K562 (cell line): Measurements from ENCODE around the gene PEX7. TPM values are rescaled to one million over a fixed set of nuclear protein-coding genes. Genes with fewer than 3 reads are reported as not detected.
A peak's percentile ranks its signal among the peaks of the same experiment; 100 is the strongest.

Source experiments
- ATAC-seq: fragments of 200-7000 bp; cut with Tn5 transposase; 3 replicates; pipeline ENCODE4 v1.9.1; 2020; ENCODE audit warnings: moderate library complexity
- BruUV-seq: library from RNA; stranded (reverse); fragments of 400-500 nt; replicated peaks from 2 replicates; lab custom pipeline; 2021; lab: Mats Ljungman, UMichigan
- CTCF ChIA-PET: fragments of 300-600 bp; formaldehyde crosslinking; extraction: SDS; loops from one replicate; lab custom pipeline; 2021; ENCODE audit warnings: low intra/inter-chr PET ratio; lab: Yijun Ruan, JAX
- POLR2A ChIA-PET: fragments of 300-600, 350-650 bp; sonication (Branson Sonifier 250); formaldehyde crosslinking; extraction: SDS; loops from one replicate; lab custom pipeline; 2021; ENCODE audit warnings: antibody characterized with exemption, inconsistent platforms; lab: Yijun Ruan, JAX
- DNase-seq, 4 experiments: peaks; one replicate each; pipeline versions ENCODE4 v3.0.0 to v3.0.0-alpha.2; 2011 to 2018; ENCODE audit warnings: low spot score in 3 of 4, mixed read lengths in 3 of 4; ENCODE audit errors: extremely low read depth in 1 of 4
- FAIRE-seq: peaks from 2 replicates; lab custom pipeline; 2011; peaks lifted over from hg19 to GRCh38; lab: Jason Lieb, UNC
- H2AFZ ChIP-seq: 2 replicates; pipeline ENCODE4 v1.6.0; 2011; ENCODE audit warnings: low read depth, low read length, control low read depth, inconsistent platforms
- H3K27ac ChIP-seq: fragments of 200-600 bp; 3 replicates; pipeline ENCODE4 v1.8.0; 2011; ENCODE audit warnings: low read depth, mild to moderate bottlenecking, control low read depth, inconsistent platforms, low read length, moderate library complexity, mixed read lengths; ENCODE audit errors: extremely low read depth
- H3K27me3 ChIP-seq, 2 experiments: fragments of 300-600 bp in 1 of 2; 2 replicates in 1 of 2; 3 replicates in 1 of 2; pipeline versions ENCODE4 v1.6.0 to v1.8.0; 2011; ENCODE audit warnings: inconsistent platforms in 2 of 2, low read length in 2 of 2, mild to moderate bottlenecking in 1 of 2, mixed read lengths in 1 of 2, moderate library complexity in 1 of 2; ENCODE audit not compliant: control insufficient read depth in 2 of 2, insufficient read depth in 2 of 2
- H3K36me3 ChIP-seq: fragments of 300-600 bp; 3 replicates; pipeline ENCODE4 v1.8.0; 2011; ENCODE audit warnings: mild to moderate bottlenecking, low read length, inconsistent platforms; ENCODE audit not compliant: control insufficient read depth, insufficient read depth
- H3K4me1 ChIP-seq, 2 experiments: fragments of 200-600 bp in 1 of 2; replicated peaks in 1 of 2; 2 replicates in 1 of 2; 3 replicates in 1 of 2; pipeline versions ENCODE4 v1.5.1 to v1.8.0; 2011; ENCODE audit warnings: inconsistent platforms in 2 of 2, low read length in 2 of 2, mild to moderate bottlenecking in 1 of 2, mixed read lengths in 1 of 2, moderate library complexity in 1 of 2; ENCODE audit not compliant: control insufficient read depth in 2 of 2, insufficient read depth in 2 of 2
- H3K4me2 ChIP-seq: 2 replicates; pipeline ENCODE4 v1.6.1; 2011; ENCODE audit warnings: low read length, control low read depth, inconsistent platforms, mixed read lengths; ENCODE audit not compliant: insufficient read depth
- H3K4me3 ChIP-seq: fragments of 200-600 bp; sonication (generic), shearing (Covaris generic); 2 replicates; pipeline ENCODE4 v1.5.1; 2016; ENCODE audit warnings: control low read depth, inconsistent platforms
- H3K79me2 ChIP-seq: fragments of 200-600 bp; 3 replicates; pipeline ENCODE4 v1.8.0; 2011; ENCODE audit warnings: low read length, inconsistent platforms; ENCODE audit not compliant: control insufficient read depth, insufficient read depth
- H3K9ac ChIP-seq, 2 experiments: 2 replicates each; pipeline versions ENCODE4 v1.6.0 to v1.6.1; 2011; ENCODE audit warnings: low read depth in 2 of 2, low read length in 2 of 2, control low read depth in 1 of 2, inconsistent platforms in 1 of 2, mild to moderate bottlenecking in 1 of 2, mixed read lengths in 1 of 2; ENCODE audit not compliant: insufficient read depth in 1 of 2
- H3K9me1 ChIP-seq: one replicate; pipeline ENCODE4 v1.6.0; 2011; ENCODE audit warnings: inconsistent platforms, mild to moderate bottlenecking, low read length, moderate library complexity; ENCODE audit not compliant: control insufficient read depth, insufficient read depth
- H3K9me3 ChIP-seq: replicated peaks from 2 replicates; pipeline ENCODE4 v1.5.1; 2011; ENCODE audit warnings: low read depth, low read length, inconsistent platforms; ENCODE audit not compliant: control insufficient read depth, insufficient read depth
- H4K20me1 ChIP-seq: replicated peaks from 2 replicates; pipeline ENCODE4 v1.6.1; 2011; ENCODE audit warnings: low read length, inconsistent platforms, mixed read lengths; ENCODE audit not compliant: control insufficient read depth, insufficient read depth
- POLR2A ChIP-seq: fragments of 450-650 bp; conservative IDR thresholded peaks from 2 replicates; pipeline ENCODE4 v1.6.1; 2016
- TBP ChIP-seq: optimal IDR thresholded peaks from 2 replicates; pipeline ENCODE3; 2011; ENCODE audit warnings: low read depth, low read length, improper control_type of control experiment
- ZNF318 ChIP-seq, 2 experiments: fragments of 450-650 bp; IDR thresholded peaks; 2 replicates each; pipeline ENCODE4 v1.6.1; 2016; ENCODE audit warnings: mild to moderate bottlenecking in 2 of 2, borderline replicate concordance in 1 of 2, low read depth in 1 of 2, moderate library complexity in 1 of 2
- whole genome bisulfite sequencing: fragments of 100-300 bp; shearing (Covaris generic); methylation state at CpG from one replicate; pipeline ENCODE4 v1.1.6; 2016; ENCODE audit warnings: low coverage, mixed read lengths; ENCODE audit not compliant: insufficient coverage; ENCODE audit errors: missing lambda C conversion rate; 5-methylcytosine and 5-hydroxymethylcytosine counted together
- in situ Hi-C: fragments of 300-500 bp; cut with MboI; formaldehyde crosslinking; loops from 4 replicates; pipeline ENCODE4 v1.15.0; 2018; ENCODE audit warnings: inconsistent platforms, mixed read lengths
- intact Hi-C: fragments of 100-400 bp; cut with micrococcal nuclease; formaldehyde crosslinking; loops from 2 replicates; pipeline ENCODE4 v1.14.2; 2022
- polyA plus RNA-seq, 8 experiments: library from polyadenylated mRNA; depleted of rRNA in 4 of 8; stranded (reverse) in 5 of 8; unstranded in 3 of 8; fragments of >200 nt; fragmentation: Nextera tagmentation in 2 of 8; fragmentation: Illumina TruSeq in 1 of 8; extraction: Ambion mirVana in 2 of 8; extraction: Trizol in 1 of 8; gene quantifications; 2 replicates each; pipeline versions ENCODE4 v1.2.1 to v1.2.3, GENCODE V29; 2011 to 2014; ENCODE audit warnings: inconsistent platforms in 1 of 8, missing spikeins in 1 of 8
- total RNA-seq, 7 experiments: library from RNA; depleted of rRNA in 6 of 7; stranded (reverse); fragments of >200 nt in 6 of 7; fragmentation: Illumina TruSeq in 2 of 7; extraction: Trizol in 2 of 7; gene quantifications; 2 replicates each; pipeline versions ENCODE4 v1.2.1 to v1.2.3, GENCODE V29; 2011 to 2021; ENCODE audit warnings: low replicate concordance in 1 of 7

PEX7 gene
- total and polyA plus RNA-seq, 9 of the 15 experiments (the other 6 are each of a cell fraction or from before 2014, with no cell fraction given): 1.6 to 12.9 (median 9.1) TPM

GRCh38 chr6:136803608-136804007 is 18.8 kb upstream of the PEX7 start:
- Histone ChIP-seq H3K4me1 (no peaks in the 10 kb centered on the region), H3K79me2 (no peaks in the 10 kb centered on the region), H3K27ac (no peak overlapping the region), H3K36me3 (no peaks in the 10 kb centered on the region)
- intact Hi-C loops: no loop called here
- ATAC-seq: no peak
- no peak for TF ChIP-seq ZNF318 (IDR thresholded peaks at IDR 0.05; ENCODE audit: borderline replicate concordance in 1 of 2, low read depth in 1 of 2)
- peak; percentile 75; the same call in 1 of the 2 replicates for TF ChIP-seq POLR2A
- peak; percentile 67 for TF ChIP-seq TBP
- TF ChIP-seq, all 486 proteins: peak for 2
- ChIA-PET POLR2A (interaction anchor here (2.6 kb wide), 1 partner anchor 12 kb away, joined by 8 read pairs; the partner anchor contains the start of gene MAP3K5), CTCF (no interaction called here)
- 12% methylated on average over 1 of the region's 1 CpG for WGBS
- Histone ChIP-seq H3K4me2 (no peak overlapping the region), H3K9ac (no peak overlapping the region), H3K27me3 (no peaks in the 10 kb centered on the region), H3K9me1 (no peaks in the 10 kb centered on the region), H2AFZ (no peak overlapping the region), H4K20me1 (no peaks in the 10 kb centered on the region), H3K9me3 (no peaks in the 10 kb centered on the region), H3K4me3 (no peak overlapping the region)
- DNase-seq (no peak), FAIRE-seq (no peak)
- in situ Hi-C loops: no loop called here
- BruUV-seq: no TSS peak
